Measurements from ENCODE around the gene KRTAP5-11.
"Not testable (repeated sequence)": the region's sequence is repeated elsewhere in the genome, so short reads cannot be mapped to it uniquely, and the experiment has no call there.

Gene KRTAP5-11

GRCh38 chr11:71537977-71538665 lies 44.6 kb downstream of the KRTAP5-11 start, which contains the start of gene KRTAP5-8:
KRTAP5-8 (plus strand) TSS chr11:71538025; CDS start chr11:71538056, 31 bp downstream.
- TF ChIP-seq FOXP2 (optimal IDR thresholded peaks at IDR 0.05; ENCODE audit: borderline replicate concordance, extremely low read depth, extremely low read length, insufficient read depth); TAF1 (IDR thresholded peaks at IDR 0.05; ENCODE audit: borderline replicate concordance, insufficient read depth, low read length): not testable (repeated sequence)
- TF ChIP-seq, protein P1, sequence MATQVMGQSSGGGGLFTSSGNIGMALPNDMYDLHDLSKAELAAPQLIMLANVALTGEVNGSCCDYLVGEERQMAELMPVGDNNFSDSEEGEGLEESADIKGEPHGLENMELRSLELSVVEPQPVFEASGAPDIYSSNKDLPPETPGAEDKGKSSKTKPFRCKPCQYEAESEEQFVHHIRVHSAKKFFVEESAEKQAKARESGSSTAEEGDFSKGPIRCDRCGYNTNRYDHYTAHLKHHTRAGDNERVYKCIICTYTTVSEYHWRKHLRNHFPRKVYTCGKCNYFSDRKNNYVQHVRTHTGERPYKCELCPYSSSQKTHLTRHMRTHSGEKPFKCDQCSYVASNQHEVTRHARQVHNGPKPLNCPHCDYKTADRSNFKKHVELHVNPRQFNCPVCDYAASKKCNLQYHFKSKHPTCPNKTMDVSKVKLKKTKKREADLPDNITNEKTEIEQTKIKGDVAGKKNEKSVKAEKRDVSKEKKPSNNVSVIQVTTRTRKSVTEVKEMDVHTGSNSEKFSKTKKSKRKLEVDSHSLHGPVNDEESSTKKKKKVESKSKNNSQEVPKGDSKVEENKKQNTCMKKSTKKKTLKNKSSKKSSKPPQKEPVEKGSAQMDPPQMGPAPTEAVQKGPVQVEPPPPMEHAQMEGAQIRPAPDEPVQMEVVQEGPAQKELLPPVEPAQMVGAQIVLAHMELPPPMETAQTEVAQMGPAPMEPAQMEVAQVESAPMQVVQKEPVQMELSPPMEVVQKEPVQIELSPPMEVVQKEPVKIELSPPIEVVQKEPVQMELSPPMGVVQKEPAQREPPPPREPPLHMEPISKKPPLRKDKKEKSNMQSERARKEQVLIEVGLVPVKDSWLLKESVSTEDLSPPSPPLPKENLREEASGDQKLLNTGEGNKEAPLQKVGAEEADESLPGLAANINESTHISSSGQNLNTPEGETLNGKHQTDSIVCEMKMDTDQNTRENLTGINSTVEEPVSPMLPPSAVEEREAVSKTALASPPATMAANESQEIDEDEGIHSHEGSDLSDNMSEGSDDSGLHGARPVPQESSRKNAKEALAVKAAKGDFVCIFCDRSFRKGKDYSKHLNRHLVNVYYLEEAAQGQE (IDR thresholded peaks at IDR 0.05; ENCODE audit: insufficient read depth in 1 of 2, low read depth in 2 of 2, low read length in 2 of 2), result not testable (repeated sequence)

DNA sequence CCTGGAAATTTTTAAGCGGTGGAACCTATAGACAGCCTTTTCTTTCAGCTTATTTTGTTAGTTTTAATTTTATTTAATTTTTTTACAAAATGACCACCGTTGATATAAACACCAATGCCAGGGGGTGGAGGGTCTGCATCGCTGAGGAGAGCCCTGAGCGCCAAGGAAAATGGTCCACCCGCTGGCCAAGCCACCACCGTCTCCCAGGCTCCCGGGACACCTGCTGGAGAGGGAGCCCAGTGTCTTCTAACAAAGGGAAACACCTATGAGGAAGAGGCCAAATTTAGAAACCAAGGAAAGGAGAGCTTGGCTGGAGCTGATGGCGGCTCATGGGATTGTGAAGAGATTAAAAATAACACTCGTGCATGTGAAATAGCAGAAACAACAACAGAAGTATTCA lies 45.1 kb downstream of the KRTAP5-11 start:
- TF ChIP-seq POLR2AphosphoS5 (IDR thresholded peaks at IDR 0.05; ENCODE audit: low read depth, low read length) (no peak), FOXP2 (optimal IDR thresholded peaks at IDR 0.05; ENCODE audit: borderline replicate concordance, extremely low read depth, extremely low read length, insufficient read depth) (no peak), SIN3A (IDR thresholded peaks at IDR 0.05; ENCODE audit: borderline replicate concordance, insufficient read depth, low read length) (no peak), TAF1 (IDR thresholded peaks at IDR 0.05; ENCODE audit: borderline replicate concordance, insufficient read depth, low read length) (no peak)
- TF ChIP-seq, protein P1 (IDR thresholded peaks at IDR 0.05; ENCODE audit: insufficient read depth in 1 of 2, low read depth in 2 of 2, low read length in 2 of 2), result no peak

DNA sequence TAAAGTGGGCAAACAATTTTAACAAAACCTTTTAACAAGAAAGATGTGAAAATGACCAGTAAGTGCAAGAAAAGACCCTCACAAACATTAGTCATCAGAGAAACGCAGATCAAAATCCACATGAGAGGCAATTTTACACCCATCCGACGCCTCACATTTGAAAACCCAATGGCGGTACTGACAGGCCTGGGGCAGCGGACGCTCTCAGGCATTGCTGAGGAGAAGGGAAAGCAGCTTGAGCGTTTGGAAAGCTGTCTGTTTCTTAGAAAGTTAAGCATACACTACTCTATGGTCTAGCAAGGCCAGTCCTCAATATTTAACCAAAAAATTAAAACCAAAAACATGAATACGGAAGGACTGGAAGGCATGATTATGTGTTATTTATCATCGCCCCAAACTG lies 46.9 kb downstream of the KRTAP5-11 start:
- TF ChIP-seq TAF1 (IDR thresholded peaks at IDR 0.05; ENCODE audit: borderline replicate concordance, insufficient read depth, low read length) (no peak), POLR2AphosphoS5 (IDR thresholded peaks at IDR 0.05; ENCODE audit: low read depth, low read length) (no peak), FOXP2 (optimal IDR thresholded peaks at IDR 0.05; ENCODE audit: borderline replicate concordance, extremely low read depth, extremely low read length, insufficient read depth) (no peak)
- TF ChIP-seq, protein P1 (IDR thresholded peaks at IDR 0.05; ENCODE audit: insufficient read depth in 1 of 2, low read depth in 2 of 2, low read length in 2 of 2), result no peak

DNA sequence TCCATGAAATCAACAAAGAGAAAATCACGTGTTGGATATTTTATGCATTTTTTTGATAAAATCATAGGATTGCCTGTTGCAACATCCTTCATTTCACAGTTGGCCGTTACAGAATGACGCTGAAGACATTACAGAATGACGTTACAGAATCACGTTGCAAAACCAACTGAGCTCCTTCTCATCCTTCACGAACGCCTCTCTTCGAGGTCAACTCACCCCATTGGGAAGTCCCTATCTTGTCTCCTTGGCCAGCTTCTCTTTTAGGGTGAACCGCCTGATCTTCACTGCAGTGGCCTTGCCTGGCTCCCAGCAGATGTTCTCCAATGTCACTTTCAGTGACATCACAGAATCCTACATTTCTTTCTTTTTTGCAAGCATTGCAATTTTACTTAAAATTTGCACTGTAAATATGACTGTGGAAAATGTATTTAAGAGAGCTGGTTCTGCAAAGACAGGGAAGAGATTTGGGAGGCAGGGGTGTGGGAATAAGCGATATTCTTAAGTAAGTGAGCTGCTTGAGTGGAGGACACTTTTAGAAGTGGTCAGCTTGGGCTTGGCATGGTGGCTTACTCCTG lies 50.6 kb downstream of the KRTAP5-11 start:
- TF ChIP-seq SIN3A (IDR thresholded peaks at IDR 0.05; ENCODE audit: borderline replicate concordance, insufficient read depth, low read length) (no peak), FOXP2 (optimal IDR thresholded peaks at IDR 0.05; ENCODE audit: borderline replicate concordance, extremely low read depth, extremely low read length, insufficient read depth) (no peak), POLR2AphosphoS5 (IDR thresholded peaks at IDR 0.05; ENCODE audit: low read depth, low read length) (no peak), TAF1 (IDR thresholded peaks at IDR 0.05; ENCODE audit: borderline replicate concordance, insufficient read depth, low read length) (no peak)
- TF ChIP-seq, protein P1 (IDR thresholded peaks at IDR 0.05; ENCODE audit: insufficient read depth in 1 of 2, low read depth in 2 of 2, low read length in 2 of 2), result no peak
